SKM-1 treated with dmso at 0.1 percent for 144 hours (cell line): ENCODE results near the gene CELF6.

Experiments
- DNase-seq: peaks from one replicate; lab custom pipeline; 2025; ENCODE audit not compliant: unreplicated experiment; lab: John Stamatoyannopoulos, UW

The CELF6 gene

DNA sequence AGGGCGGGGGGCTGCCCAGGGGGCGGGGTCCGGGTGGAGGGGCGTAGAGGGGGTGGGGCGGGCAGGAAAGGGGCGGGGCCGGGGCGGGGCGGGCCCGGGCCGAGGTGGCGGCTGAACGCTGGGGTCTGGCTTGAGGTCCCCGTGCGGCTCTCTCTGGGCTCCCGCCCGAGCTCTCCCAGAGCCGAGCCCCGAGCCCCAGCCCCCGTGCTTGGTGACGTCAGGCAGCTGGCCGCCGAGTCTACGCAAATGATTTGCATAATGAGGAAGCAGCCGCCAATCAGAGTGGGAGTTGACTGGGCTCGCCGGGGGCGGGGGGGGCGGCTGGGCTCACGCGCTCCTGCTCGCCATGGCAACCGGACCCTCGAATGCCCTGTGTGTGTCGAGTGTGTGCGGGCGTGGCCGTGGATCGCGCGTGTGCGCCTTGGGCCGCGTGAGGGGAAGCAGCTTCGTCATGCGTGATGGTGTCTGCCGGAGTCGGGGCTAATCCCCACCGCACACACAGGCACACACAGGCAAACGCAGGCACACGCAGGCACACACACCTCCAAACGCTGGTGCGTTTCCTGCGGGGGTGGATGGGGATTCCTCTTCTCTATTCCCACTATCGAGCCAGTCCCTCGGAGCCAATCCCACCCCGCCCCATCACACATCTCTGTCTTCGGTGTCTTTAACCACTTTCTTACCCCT is at the start of gene CELF6:
Gene CELF6, minus strand, starts transcription at position 173 of the 687 bp plus-strand sequence. CDS start 283 bp downstream, outside the sequence.
- peak; percentile 11 for DNase-seq

DNA sequence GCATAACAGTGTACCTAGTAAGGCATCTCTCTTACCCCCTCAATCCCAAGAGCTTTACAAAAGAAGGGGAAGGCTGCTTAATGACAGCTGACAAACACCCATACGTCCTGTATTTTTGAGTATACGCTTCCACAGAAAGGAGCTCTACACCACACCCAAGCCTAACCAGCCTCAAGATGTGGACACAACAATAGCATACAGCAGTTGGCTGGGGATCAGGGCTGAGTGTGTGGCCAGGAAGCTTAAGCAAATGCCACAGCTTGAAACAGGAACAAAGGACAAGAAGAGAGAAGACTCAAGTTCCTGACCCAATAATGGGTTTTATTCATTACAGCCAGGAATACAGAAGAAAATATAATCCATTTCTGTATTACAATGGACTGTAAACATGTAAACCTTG is 48.9 kb upstream of the CELF6 start:
- peak; percentile 56 for DNase-seq

DNA sequence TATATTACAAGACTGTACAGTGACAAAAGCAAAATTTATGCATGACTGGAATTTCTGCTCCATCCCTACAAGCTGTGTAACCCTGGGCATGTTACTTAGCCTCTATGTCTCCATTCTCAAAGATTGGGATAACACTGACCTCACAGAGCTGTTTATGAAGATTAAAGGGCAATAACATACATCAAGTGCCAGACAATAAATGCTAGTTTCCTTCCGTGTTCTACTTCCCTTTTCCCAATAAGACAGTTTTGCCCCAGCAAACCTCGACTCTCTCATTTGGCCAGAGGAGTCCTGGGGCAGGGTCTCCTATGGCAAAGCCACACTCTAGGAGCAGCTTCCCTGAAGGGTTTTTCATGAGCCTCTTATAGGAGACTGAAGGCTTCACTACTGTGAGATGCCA is 48.4 kb upstream of the CELF6 start:
- DNase-seq: peak; percentile 30

DNA sequence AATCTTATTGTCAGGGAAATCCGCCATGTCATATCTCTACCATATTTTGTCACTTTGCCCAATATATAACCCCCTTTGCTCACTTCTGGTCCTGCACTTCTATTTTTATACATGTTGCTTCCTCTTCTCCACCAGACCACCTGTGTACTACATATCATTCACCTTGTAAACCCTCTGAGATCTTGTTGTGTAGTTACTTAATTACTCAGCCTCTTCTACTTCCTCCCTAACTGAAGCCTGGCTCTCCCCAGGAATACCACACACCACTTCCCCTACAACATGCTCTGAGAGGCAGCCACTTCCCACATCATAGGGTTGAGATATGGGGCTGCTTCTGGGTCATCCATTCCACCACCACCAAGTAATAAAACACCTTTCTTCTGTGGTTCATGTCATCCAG is 45.9 kb upstream of the CELF6 start:
- DNase-seq: peak; percentile 89

- no peak for DNase-seq
These were observed 41.2 kb upstream of the CELF6 start for GRCh38 chr15:72361176-72361575.

- no peak for DNase-seq
These were observed 38.8 kb upstream of the CELF6 start for GRCh38 chr15:72358650-72359171.

DNA sequence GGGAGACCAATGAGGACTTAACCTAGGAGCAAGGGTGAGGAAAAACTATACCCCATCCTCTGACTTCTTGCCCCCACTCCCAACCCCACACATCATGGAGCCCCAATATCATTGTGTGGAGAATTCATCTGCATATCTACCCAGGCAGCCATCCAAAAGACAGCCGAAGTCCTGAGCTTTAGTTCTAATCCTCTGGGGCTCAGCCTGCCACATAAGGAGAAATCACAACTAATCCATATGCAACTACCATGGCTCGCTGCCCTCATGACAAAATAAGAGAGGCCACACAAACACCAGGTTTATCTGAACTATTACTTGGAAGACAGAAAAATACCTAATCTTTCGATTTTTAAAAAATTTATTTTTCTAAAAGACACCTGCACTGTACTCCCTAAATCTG is 38.2 kb upstream of the CELF6 start:
- DNase-seq: no peak

DNA sequence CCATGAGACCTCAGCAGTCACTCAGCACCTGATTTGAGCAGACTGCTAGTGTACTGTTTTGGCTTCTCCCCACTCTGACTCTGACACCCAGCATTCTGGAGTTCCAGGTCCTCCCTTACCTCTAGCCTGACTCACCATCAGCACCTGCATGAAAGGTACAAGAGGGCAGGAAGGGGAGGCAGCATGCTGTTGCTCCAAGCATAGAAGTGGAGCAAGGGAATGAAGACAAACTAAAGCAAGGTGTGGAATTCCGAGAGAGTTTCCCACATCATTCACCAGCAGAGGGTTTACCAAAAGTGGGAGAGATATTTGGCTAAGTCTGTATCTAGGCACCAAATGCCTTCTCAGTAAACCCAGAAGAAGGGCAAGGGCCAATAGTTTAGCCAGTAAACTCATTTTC is 34.5 kb upstream of the CELF6 start:
- no peak for DNase-seq

GRCh38 chr15:72353266-72353665 is 33.3 kb upstream of the CELF6 start:
- DNase-seq: no peak

GRCh38 chr15:72345806-72346205 is 25.8 kb upstream of the CELF6 start:
- no peak for DNase-seq

GRCh38 chr15:72345280-72345679 is 25.3 kb upstream of the CELF6 start:
- DNase-seq: no peak

- DNase-seq: no peak
These were observed 24.6 kb upstream of the CELF6 start for GRCh38 chr15:72344602-72345001.

GRCh38 chr15:72342385-72342784 is 22.4 kb upstream of the CELF6 start:
- DNase-seq: no peak

DNA sequence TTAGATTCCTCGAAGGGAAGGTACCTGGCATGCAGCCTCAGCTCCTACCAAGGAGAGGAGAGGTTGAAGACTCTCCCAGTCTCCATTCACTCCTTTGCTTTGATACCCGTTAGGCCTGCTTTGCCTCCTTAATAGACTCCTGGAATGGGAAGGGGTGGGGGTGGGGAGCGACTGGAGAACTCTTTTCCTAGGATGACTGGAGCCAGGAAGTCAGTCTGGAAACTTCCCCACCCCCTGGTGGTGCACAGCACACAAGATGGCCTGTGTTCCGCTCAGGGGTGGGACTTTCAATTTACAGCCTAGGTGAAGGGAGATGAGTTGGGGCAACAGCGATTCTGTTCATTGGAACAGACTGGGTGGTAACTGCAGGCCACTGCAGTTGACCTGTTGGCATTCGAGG is 21.4 kb upstream of the CELF6 start:
- DNase-seq: no peak

DNA sequence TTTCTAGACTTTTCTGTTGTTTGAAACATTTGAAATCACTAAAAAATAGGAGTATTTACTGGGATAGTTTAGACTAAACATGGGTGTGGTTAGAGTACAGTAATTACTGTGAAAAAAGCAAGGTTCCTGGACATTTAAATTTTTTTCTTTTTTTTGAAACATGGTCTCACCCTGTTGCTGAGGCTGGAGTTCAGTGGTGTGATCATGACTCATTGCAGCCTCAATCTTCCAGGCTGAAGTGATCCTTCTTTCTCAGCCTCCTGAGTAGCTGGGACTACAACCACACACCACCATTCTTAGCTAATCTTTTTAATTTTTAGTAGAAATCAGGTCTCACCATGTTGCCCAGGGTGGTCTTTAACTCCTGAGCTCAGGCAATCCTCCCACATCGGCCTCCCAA is 20.4 kb upstream of the CELF6 start:
- no peak for DNase-seq

DNA sequence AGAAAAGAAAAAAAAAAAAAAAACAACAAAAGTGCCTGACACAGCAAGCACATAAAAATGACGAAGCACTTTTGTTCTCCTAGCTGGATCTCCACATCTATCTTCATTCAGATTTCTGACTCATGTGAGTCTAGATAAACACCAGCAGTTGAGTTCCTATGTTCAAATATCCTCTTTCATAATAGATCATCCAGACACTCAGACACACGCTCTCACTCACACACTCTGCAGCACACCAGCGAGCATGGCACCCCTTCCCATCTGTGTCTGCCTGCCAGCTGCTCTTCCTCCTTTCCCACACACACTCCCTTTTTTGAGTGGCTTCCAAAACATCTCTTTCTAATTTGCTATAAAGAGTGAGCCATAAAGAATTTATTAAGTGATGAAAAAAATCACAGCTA is 19.8 kb upstream of the CELF6 start:
- no peak for DNase-seq

DNA sequence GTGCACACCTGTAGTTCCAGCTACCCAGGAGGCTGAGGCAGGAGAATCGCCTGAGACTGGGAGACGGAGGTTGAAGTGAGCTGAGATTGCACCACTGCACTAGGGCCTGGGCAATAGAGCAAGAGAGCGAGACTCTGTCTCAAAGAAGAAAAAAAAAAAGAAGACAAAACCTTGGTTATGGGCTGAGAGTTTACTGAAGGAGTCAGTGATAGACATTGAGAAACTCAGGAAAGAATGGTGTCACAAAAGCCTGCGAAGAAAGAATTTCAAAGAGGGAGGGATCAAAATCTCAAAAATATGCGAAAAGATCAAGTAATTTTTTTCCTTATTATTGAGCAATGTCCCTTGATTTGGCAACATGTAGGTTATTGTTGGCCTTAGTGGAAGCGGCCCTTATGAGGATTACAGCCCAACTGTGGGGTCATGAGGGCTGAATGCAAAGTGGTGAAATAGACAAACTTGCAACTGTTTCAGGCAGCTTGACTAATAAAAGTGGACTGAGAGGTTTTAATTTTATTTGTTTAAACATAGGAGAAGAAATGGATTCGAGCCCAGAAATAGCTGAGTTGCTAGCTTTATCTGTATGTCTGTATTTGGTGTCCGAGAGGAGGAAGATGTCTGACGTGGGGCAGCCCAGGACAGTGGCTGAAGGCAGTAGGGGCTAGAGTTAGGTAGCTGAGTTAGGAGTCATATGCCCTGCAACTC is 18.8 kb upstream of the CELF6 start:
- DNase-seq: no peak

- no peak for DNase-seq
These were observed 18.2 kb upstream of the CELF6 start for GRCh38 chr15:72338148-72338547.

- no peak for DNase-seq
These were observed 14.9 kb upstream of the CELF6 start for GRCh38 chr15:72334842-72335241.

DNA sequence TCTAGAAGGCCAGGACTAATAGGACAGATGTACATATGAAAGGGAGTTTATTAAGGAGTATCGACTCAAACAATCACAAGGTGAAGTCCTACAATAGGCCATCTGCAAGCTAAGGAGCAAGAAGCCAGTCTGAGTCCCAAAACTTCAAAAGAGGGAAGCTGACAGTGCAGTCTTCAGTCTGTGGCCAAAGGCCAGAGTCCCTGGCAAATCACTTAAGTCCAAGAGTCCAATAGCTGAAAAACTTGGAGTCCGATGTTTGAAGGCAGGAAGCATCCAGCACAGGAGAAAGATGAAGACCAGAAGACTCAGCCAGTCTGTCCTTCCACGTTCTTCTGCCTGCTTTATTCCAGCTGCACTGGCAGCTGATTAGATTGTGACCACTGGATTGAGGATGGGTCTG is 11.1 kb upstream of the CELF6 start:
- DNase-seq: no peak

GRCh38 chr15:72323752-72324151 is 3.8 kb upstream of the CELF6 start:
- DNase-seq: no peak

DNA sequence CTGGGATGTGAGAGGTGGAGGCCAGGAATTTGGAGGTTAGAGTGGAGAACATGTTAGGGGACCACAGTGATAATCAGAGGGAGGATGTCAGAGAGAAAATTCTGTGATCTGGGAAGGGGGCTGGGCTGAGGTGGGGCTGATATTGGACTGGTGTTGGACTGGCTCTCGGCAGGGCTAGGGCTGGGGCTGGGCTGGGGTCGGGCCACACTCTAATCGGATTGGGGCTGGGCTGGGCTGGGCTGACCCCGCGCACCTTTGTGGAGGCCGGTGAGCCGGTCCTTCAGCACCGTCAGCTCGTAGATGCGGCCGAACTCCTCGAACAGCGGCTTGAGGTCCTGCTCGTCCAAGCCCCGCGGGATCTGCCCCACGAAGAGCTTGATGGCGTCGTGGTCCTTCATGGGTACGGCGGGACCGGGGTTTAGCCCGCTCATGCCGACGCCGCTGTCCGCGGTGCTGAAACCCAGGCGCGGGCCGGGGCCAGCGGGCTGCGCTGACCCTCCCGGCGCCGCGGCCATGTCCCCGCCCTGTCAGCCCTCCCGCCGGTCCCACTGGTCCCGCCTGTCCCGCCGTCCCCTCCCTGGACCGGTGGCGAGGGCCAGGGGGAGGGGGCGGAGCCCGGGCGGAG is 485 bp downstream of the CELF6 start:
- DNase-seq: no peak
